ENCODE results near the gene ZNF134. TPM values are rescaled to one million over a fixed set of nuclear protein-coding genes. Genes with fewer than 3 reads are reported as not detected.

Gene ZNF134
- total RNA-seq, 1 donor from 2014 or later = 40.8 TPM

GRCh38 chr19:57572415-57572947 lies 41.6 kb upstream of the ZNF134 start:
- Histone ChIP-seq H3K36me3 (peaks cover 43% of the 10 kb centered on the region), H3K4me2 (no peak overlapping the region), H4K20me1 (ENCODE audit: low read depth) (no peaks in the 10 kb centered on the region), H2AFZ (replicated peaks) (no peak overlapping the region), H3K9ac (no peak overlapping the region), H3K79me2 (ENCODE audit: low read depth) (peaks cover 12% of the 10 kb centered on the region), H3K9me3 (ENCODE audit: low read depth) (peaks cover 14% of the 10 kb centered on the region), H3K4me1 (no peaks in the 10 kb centered on the region), H3K27me3 (no peaks in the 10 kb centered on the region), H3F3A (ENCODE audit: low read depth) (no peaks in the 10 kb centered on the region), H3K27ac (no peak overlapping the region), H3K4me3 (no peak overlapping the region)
- no peak for DNase-seq (ENCODE audit: low spot score)
- H3K4me1 Mint-ChIP-seq = no peaks in the 10 kb centered on the region
- peaks cover 68% of the 10 kb centered on the region for H3K36me3 Mint-ChIP-seq
- no peak for TF ChIP-seq CTCF (IDR thresholded peaks at IDR 0.05)
- TF ChIP-seq EZH2 (IDR thresholded peaks at IDR 0.05) = no peak
- TF ChIP-seq EZH2phosphoT487 (IDR thresholded peaks at IDR 0.05) = no peak
- H3K9me3 Mint-ChIP-seq = peaks cover 94% of the 10 kb centered on the region
- H3K4me3 Mint-ChIP-seq = no peak overlapping the region
- no peak overlapping the region for H3K27ac Mint-ChIP-seq
- peaks cover 3% of the 10 kb centered on the region for H3K27me3 Mint-ChIP-seq (ENCODE audit: insufficient read depth, low read depth)

- H3K4me3 ChIP-seq = no peak overlapping the region
- peaks cover 5% of the 10 kb centered on the region for H3K4me1 Mint-ChIP-seq
- H3K4me1 ChIP-seq = no peaks in the 10 kb centered on the region
- DNase-seq (ENCODE audit: low spot score) = no peak
- H3K27ac ChIP-seq = no peak overlapping the region
- no peaks in the 10 kb centered on the region for H4K20me1 ChIP-seq (ENCODE audit: low read depth)
- peaks cover 12% of the 10 kb centered on the region for H3K9me3 ChIP-seq (ENCODE audit: low read depth)
- H3K9me3 Mint-ChIP-seq = peaks cover 80% of the 10 kb centered on the region
- peaks cover 68% of the 10 kb centered on the region for H3K36me3 Mint-ChIP-seq
- H3K9ac ChIP-seq = no peak overlapping the region
- H2AFZ ChIP-seq (replicated peaks) = no peak overlapping the region
- H3K27me3 ChIP-seq = no peaks in the 10 kb centered on the region
- H3F3A ChIP-seq (ENCODE audit: low read depth) = no peaks in the 10 kb centered on the region
- peaks cover 22% of the 10 kb centered on the region for H3K79me2 ChIP-seq (ENCODE audit: low read depth)
- no peak overlapping the region for H3K27ac Mint-ChIP-seq
- no peak overlapping the region for H3K4me2 ChIP-seq
- TF ChIP-seq EZH2phosphoT487 (IDR thresholded peaks at IDR 0.05) = no peak
- TF ChIP-seq CTCF (IDR thresholded peaks at IDR 0.05) = no peak
- TF ChIP-seq EZH2 (IDR thresholded peaks at IDR 0.05) = no peak
- H3K4me3 Mint-ChIP-seq = peak overlapping the region; percentile 42
- H3K27me3 Mint-ChIP-seq (ENCODE audit: insufficient read depth, low read depth) = peaks cover 7% of the 10 kb centered on the region
- H3K36me3 ChIP-seq = peaks cover 42% of the 10 kb centered on the region
Measured at GRCh38 chr19:57576661-57577060, 37.4 kb upstream of the ZNF134 start.

- Mint-ChIP-seq H3K27me3 (ENCODE audit: insufficient read depth, low read depth) (peaks cover 11% of the 10 kb centered on the region), H3K4me3 (peak within 1 kb of the TSS; percentile 86), H3K4me1 (peaks cover 6% of the 10 kb centered on the region), H3K9me3 (peaks cover 76% of the 10 kb centered on the region), H3K27ac (no peak within 1 kb of the TSS), H3K36me3 (peaks cover 53% of the 10 kb centered on the region)
- H3F3A ChIP-seq (ENCODE audit: low read depth) = no peaks in the 10 kb centered on the region
- H3K9me3 ChIP-seq (ENCODE audit: low read depth) = no peaks in the 10 kb centered on the region
- peak within 1 kb of the TSS; percentile 94 for H3K4me3 ChIP-seq
- peak within 1 kb of the TSS; percentile 81 for H3K9ac ChIP-seq
- no peaks in the 10 kb centered on the region for H3K4me1 ChIP-seq
- H3K79me2 ChIP-seq (ENCODE audit: low read depth) = peaks cover 22% of the 10 kb centered on the region
- H3K27me3 ChIP-seq = no peaks in the 10 kb centered on the region
- H3K36me3 ChIP-seq = peaks cover 23% of the 10 kb centered on the region
- H2AFZ ChIP-seq (replicated peaks) = peak within 1 kb of the TSS; percentile 95
- H4K20me1 ChIP-seq (ENCODE audit: low read depth) = no peaks in the 10 kb centered on the region
- TF ChIP-seq EZH2 (IDR thresholded peaks at IDR 0.05) = no peak
- peak; percentile 33 for TF ChIP-seq CTCF (IDR thresholded peaks at IDR 0.05)
- DNase-seq (ENCODE audit: low spot score) = peak; percentile 100
- peak within 1 kb of the TSS; percentile 85 for H3K4me2 ChIP-seq
- no peak within 1 kb of the TSS for H3K27ac ChIP-seq
Measured at GRCh38 chr19:57578487-57579205, 35.4 kb upstream of the ZNF134 start, which contains the start of gene ZNF416. TSS of gene ZNF416 (minus strand) at chr19:57578911. CDS start at chr19:57578704, 207 bp downstream.
